A549 (cell line): ENCODE results near the gene KCNN2. TPM values are rescaled to one million over a fixed set of nuclear protein-coding genes. Genes with fewer than 3 reads are reported as not detected.

ENCODE experiments used
- ATAC-seq, 2 experiments: fragments of 200-7000 bp in 1 of 2; fragments of >200 bp in 1 of 2; cut with Nextera tagmentation in 1 of 2; cut with Tn5 transposase in 1 of 2; 3 replicates each; pipeline versions ENCODE4 v1.8.0 to v1.9.1; 2018 to 2020; ENCODE audit warnings: mild to moderate bottlenecking in 1 of 2, moderate library complexity in 1 of 2
- CTCF ChIA-PET: fragments of 300-600 bp; sonication (Branson Sonifier 250); formaldehyde crosslinking; extraction: SDS; loops from one replicate; lab custom pipeline; 2021; ENCODE audit warnings: antibody characterized with exemption, inconsistent platforms; lab: Yijun Ruan, JAX
- POLR2A ChIA-PET: fragments of 350-600 bp; formaldehyde crosslinking; extraction: SDS; loops from one replicate; lab custom pipeline; 2021; ENCODE audit warnings: antibody characterized with exemption, inconsistent platforms; lab: Yijun Ruan, JAX
- DNase-seq, 2 experiments: peaks; one replicate each; pipeline versions ENCODE4 v3.0.0 to v3.0.0-alpha.2; 2011 to 2016; ENCODE audit warnings: low read depth in 1 of 2, low spot score in 1 of 2
- FAIRE-seq: peaks from 2 replicates; lab custom pipeline; 2011; peaks lifted over from hg19 to GRCh38; lab: Jason Lieb, UNC
- H3K27ac ChIP-seq, 2 experiments: fragments of >200 bp; sonication (Bioruptor Twin); formaldehyde crosslinking; 3 replicates each; pipeline ENCODE4 v1.5.1; 2016 to 2017
- H3K4me1 ChIP-seq: fragments of >200 bp; sonication (Bioruptor Twin); formaldehyde crosslinking; 3 replicates; pipeline ENCODE4 v1.6.1; 2016
- H3K4me2 ChIP-seq: fragments of >200 bp; sonication (Bioruptor Twin); formaldehyde crosslinking; 3 replicates; pipeline ENCODE4 v1.6.1; 2016
- H3K4me3 ChIP-seq: fragments of >200 bp; sonication (Bioruptor Twin); formaldehyde crosslinking; 3 replicates; pipeline ENCODE4 v1.5.1; 2016
- H3K9me3 ChIP-seq: fragments of >200 bp; sonication (Bioruptor Twin); formaldehyde crosslinking; 3 replicates; pipeline ENCODE4 v1.6.1; 2016
- BHLHE40 ChIP-seq: IDR thresholded peaks from 2 replicates; pipeline ENCODE4 v1.6.1; 2012; ENCODE audit warnings: low read depth, low read length, inconsistent platforms
- CBX8 ChIP-seq: fragments of 200-600 bp; sonication (generic); IDR thresholded peaks from 2 replicates; pipeline ENCODE4 v1.6.1; 2016
- CEBPB ChIP-seq, 2 experiments: fragments of >200 bp in 1 of 2; sonication (Bioruptor Twin) in 1 of 2; formaldehyde crosslinking in 1 of 2; IDR thresholded peaks; 2 replicates each; pipeline ENCODE4 v1.6.1; 2012 to 2016
- CHD2 ChIP-seq: fragments of 150-350 bp; IDR thresholded peaks from 2 replicates; pipeline ENCODE4 v1.6.1; 2014; ENCODE audit warnings: low read length; ENCODE audit not compliant: partially characterized antibody
- E2F6 ChIP-seq: IDR thresholded peaks from 2 replicates; pipeline ENCODE4 v1.6.1; 2012; ENCODE audit warnings: low read depth, borderline replicate concordance
- EHF ChIP-seq: fragments of 250-450 bp; sonication (Bioruptor Pico); IDR thresholded peaks from 2 replicates; pipeline ENCODE4 v1.5.0; 2020; ENCODE audit warnings: mild to moderate bottlenecking
- EHMT2 ChIP-seq: fragments of 200-600 bp; sonication (generic); IDR thresholded peaks from 2 replicates; pipeline ENCODE4 v1.6.1; 2016; ENCODE audit warnings: antibody characterized with exemption, low read depth, mild to moderate bottlenecking, moderate library complexity
- ELK1 ChIP-seq: fragments of 150-350 bp; IDR thresholded peaks from 2 replicates; pipeline ENCODE4 v1.6.1; 2014; ENCODE audit warnings: low read depth, mild to moderate bottlenecking, low read length
- EP300 ChIP-seq, 2 experiments: fragments of >200 bp; sonication (Bioruptor Twin); formaldehyde crosslinking; IDR thresholded peaks; 2 replicates in 1 of 2; 3 replicates in 1 of 2; pipeline ENCODE4 v1.6.1; 2016 to 2017
- FOSB ChIP-seq: fragments of 250-450 bp; sonication (Bioruptor Pico); IDR thresholded peaks from 2 replicates; pipeline ENCODE4 v1.5.0; 2020; ENCODE audit warnings: mild to moderate bottlenecking, moderate library complexity
- FOSL2 ChIP-seq, 2 experiments: fragments of 450-650 bp in 1 of 2; fragments of >200 bp in 1 of 2; sonication (Bioruptor Twin) in 1 of 2; formaldehyde crosslinking; IDR thresholded peaks; 2 replicates each; pipeline versions ENCODE4 v1.5.0 to v1.6.1; 2016 to 2020; ENCODE audit warnings: mild to moderate bottlenecking in 1 of 2, moderate library complexity in 1 of 2
- GATA3 ChIP-seq: IDR thresholded peaks from 2 replicates; pipeline ENCODE4 v1.6.1; 2012; ENCODE audit warnings: borderline replicate concordance
- HDAC2 ChIP-seq: fragments of 200-600 bp; sonication (generic); IDR thresholded peaks from 2 replicates; pipeline ENCODE4 v1.6.1; 2016
- HES2 ChIP-seq: fragments of >200 bp; sonication (Bioruptor Twin); formaldehyde crosslinking; IDR thresholded peaks from 2 replicates; pipeline ENCODE4 v1.6.1; 2016
- HEYL ChIP-seq: fragments of 250-450 bp; sonication (Bioruptor Pico); IDR thresholded peaks from 2 replicates; pipeline ENCODE4 v1.8.0; 2021; ENCODE audit warnings: mild to moderate bottlenecking, moderate library complexity
- HOXA7 ChIP-seq: fragments of 250-450 bp; sonication (Bioruptor Pico); IDR thresholded peaks from 2 replicates; pipeline ENCODE4 v1.5.0; 2020; ENCODE audit warnings: mild to moderate bottlenecking, moderate library complexity
- JUN ChIP-seq, 2 experiments: fragments of >200 bp; sonication (Bioruptor Twin); formaldehyde crosslinking; IDR thresholded peaks; 2 replicates in 1 of 2; 3 replicates in 1 of 2; pipeline ENCODE4 v1.6.1; 2016 to 2017
- KDM1A ChIP-seq: fragments of 200-600 bp; sonication (generic); IDR thresholded peaks from 2 replicates; pipeline ENCODE4 v1.6.1; 2016; ENCODE audit warnings: low read depth, mild to moderate bottlenecking
- MAFK ChIP-seq: fragments of 450-650 bp; IDR thresholded peaks from 2 replicates; pipeline ENCODE4 v1.6.1; 2014; ENCODE audit not compliant: partially characterized antibody
- NFE2L2 ChIP-seq: fragments of 150-350 bp; conservative IDR thresholded peaks from 2 replicates; pipeline ENCODE4 v1.6.1; 2014; ENCODE audit warnings: low read length
- NPAS2 ChIP-seq: fragments of 250-450 bp; sonication (Bioruptor Pico); IDR thresholded peaks from 2 replicates; pipeline ENCODE4 v1.8.0; 2022; ENCODE audit warnings: mild to moderate bottlenecking, moderate library complexity, borderline replicate concordance
- PBX3 ChIP-seq: IDR thresholded peaks from 2 replicates; pipeline ENCODE4 v1.6.1; 2012
- PHF8 ChIP-seq: fragments of 200-600 bp; sonication (generic); IDR thresholded peaks from 2 replicates; pipeline ENCODE4 v1.6.1; 2016; ENCODE audit warnings: low read depth, mild to moderate bottlenecking, antibody characterized with exemption, moderate library complexity, borderline replicate concordance
- RAD21 ChIP-seq, 2 experiments: fragments of >200 bp in 1 of 2; sonication (Bioruptor Twin) in 1 of 2; formaldehyde crosslinking in 1 of 2; IDR thresholded peaks in 1 of 2; conservative IDR thresholded peaks in 1 of 2; 2 replicates in 1 of 2; 3 replicates in 1 of 2; pipeline ENCODE4 v1.6.1; 2012 to 2018; ENCODE audit warnings: inconsistent platforms in 1 of 2
- SMC3 ChIP-seq: fragments of >200 bp; sonication (Bioruptor Twin); formaldehyde crosslinking; IDR thresholded peaks from 3 replicates; pipeline ENCODE4 v1.6.1; 2018; ENCODE audit warnings: inconsistent platforms
- TFCP2L1 ChIP-seq: fragments of 250-450 bp; sonication (Bioruptor Pico); IDR thresholded peaks from 2 replicates; pipeline ENCODE4 v1.5.0; 2021; ENCODE audit warnings: mild to moderate bottlenecking
- WGBS: methylation state at CpG from one replicate; pipeline ENCODE4 v1.1.6; 2017; ENCODE audit errors: missing lambda C conversion rate; 5-methylcytosine and 5-hydroxymethylcytosine counted together
- polyA plus RNA-seq, 4 experiments: library from polyadenylated mRNA; depleted of rRNA in 3 of 4; stranded (reverse); fragments of >200 nt; fragmentation: RNase III in 1 of 4; extraction: RNeasy Plus Mini Kit Qiagen cat#74134 plus additional on column Dnase treatment in 1 of 4; gene quantifications; 2 replicates in 3 of 4; 3 replicates in 1 of 4; pipeline ENCODE4 v1.2.3, GENCODE V29; 2011 to 2017

Gene KCNN2
- polyA plus RNA-seq, 2 of the 4 experiments (the other 2 are of a cell fraction): 0.04 to 0.06 TPM

GRCh38 chr5:114390431-114390830, 28.6 kb downstream of the KCNN2 start:
- no peak for FAIRE-seq
- WGBS: 0% methylated on average over 1 of the region's 1 CpG
- no peak for ATAC-seq

GRCh38 chr5:114391321-114391720, 29.5 kb downstream of the KCNN2 start:
- ATAC-seq (no peak), DNase-seq (no peak)
- no peak overlapping the region for H3K4me2 ChIP-seq
- POLR2A ChIA-PET: no interaction called here
- TF ChIP-seq CEBPB (IDR thresholded peaks at IDR 0.05): no peak
- TF ChIP-seq FOSB (CRISPR knock-in tag): no peak
- no peak for TF ChIP-seq CBX8
- TF ChIP-seq HEYL (CRISPR knock-in tag): no peak
- TF ChIP-seq NFE2L2: no peak
- no peak for TF ChIP-seq ELK1
- no peak for TF ChIP-seq TFCP2L1 (CRISPR knock-in tag)
- no peak for TF ChIP-seq GATA3
- TF ChIP-seq EP300 (IDR thresholded peaks at IDR 0.05): no peak
- TF ChIP-seq HES2: no peak
- TF ChIP-seq BHLHE40: no peak
- TF ChIP-seq FOSL2 (IDR thresholded peaks at IDR 0.05): no peak
- TF ChIP-seq FOSL2 (CRISPR knock-in tag; IDR thresholded peaks at IDR 0.05): no peak
- TF ChIP-seq SMC3: no peak
- no peak for TF ChIP-seq HDAC2
- no peak for TF ChIP-seq HOXA7
- no peak for TF ChIP-seq PBX3
- TF ChIP-seq EHMT2: no peak
- TF ChIP-seq NPAS2: no peak
- TF ChIP-seq E2F6: no peak
- TF ChIP-seq, all 56 proteins: peak for 0
- WGBS: 3% methylated on average over 1 of the region's 1 CpG
- Histone ChIP-seq H3K4me1 (no peaks in the 10 kb centered on the region), H3K9me3 (no peaks in the 10 kb centered on the region), H3K27ac (no peak overlapping the region), H3K4me3 (no peak overlapping the region)
- no peak for FAIRE-seq
- CTCF ChIA-PET: interaction anchor here (0.5 kb wide), 1 partner anchor 325 kb away, joined by 3 read pairs; no protein-coding TSS in a partner anchor

More at GRCh38 chr5:114390431-114390830, 28.6 kb downstream of the KCNN2 start:
- Histone ChIP-seq H3K4me3 (no peak overlapping the region), H3K4me1 (no peaks in the 10 kb centered on the region), H3K9me3 (no peaks in the 10 kb centered on the region), H3K27ac (no peak overlapping the region), H3K4me2 (no peak overlapping the region)
- no peak for DNase-seq
- TF ChIP-seq RAD21 (conservative IDR thresholded peaks at IDR 0.05 in 1 of 2, IDR thresholded peaks at IDR 0.05 in 1 of 2) (no peak), FOSL2 (IDR thresholded peaks at IDR 0.05) (no peak), FOSL2 (CRISPR knock-in tag; IDR thresholded peaks at IDR 0.05) (no peak), MAFK (no peak), KDM1A (no peak), FOSB (CRISPR knock-in tag) (no peak), TFCP2L1 (CRISPR knock-in tag) (no peak)
- CTCF ChIA-PET: no interaction called here
- POLR2A ChIA-PET: no interaction called here

GRCh38 chr5:114393159-114393558, 31.3 kb downstream of the KCNN2 start:
- H3K4me2 ChIP-seq: no peak overlapping the region
- DNase-seq: no peak
- no peaks in the 10 kb centered on the region for H3K9me3 ChIP-seq
- ATAC-seq: no peak
- CTCF ChIA-PET: interaction anchor here (0.7 kb wide), 1 partner anchor 371 kb away, joined by 3 read pairs; no protein-coding TSS in a partner anchor
- H3K27ac ChIP-seq: no peak overlapping the region
- H3K4me3 ChIP-seq: no peak overlapping the region
- 0% methylated on average over 1 of the region's 1 CpG for WGBS
- POLR2A ChIA-PET: no interaction called here
- no peaks in the 10 kb centered on the region for H3K4me1 ChIP-seq
- no peak for FAIRE-seq
- TF ChIP-seq EHF (CRISPR knock-in tag): no peak
- no peak for TF ChIP-seq BHLHE40
- TF ChIP-seq PBX3: no peak
- no peak for TF ChIP-seq PHF8
- TF ChIP-seq CHD2: no peak
- no peak for TF ChIP-seq JUN (IDR thresholded peaks at IDR 0.05)
